Measurements from ENCODE around the gene CDC14A. TPM values are rescaled to one million over a fixed set of nuclear protein-coding genes. Genes with fewer than 3 reads are reported as not detected.

CDC14A gene
- total RNA-seq: 7.8 and 10.0 TPM in 2 replicates

GRCh38 chr1:100352267-100353070 is at the start of gene CDC14A:
CDC14A (plus strand) TSS chr1:100352506; CDS start chr1:100352955, 449 bp downstream.

Other genes starting within 250 kb of the CDC14A start
- 5.2 and 6.4 TPM in 2 replicates for gene SASS6, start 219.6 kb upstream of the CDC14A start, total RNA-seq
- gene TRMT13, start 219.3 kb upstream of the CDC14A start, total RNA-seq: 6.3 and 8.4 TPM in 2 replicates
- gene LRRC39, start 174.2 kb upstream of the CDC14A start, total RNA-seq: 0.13 TPM in 1 of 2 replicates, not detected in the other
- gene DBT, start 102.7 kb upstream of the CDC14A start, total RNA-seq: 1.8 and 2.1 TPM in 2 replicates
- 31.7 and 37.6 TPM in 2 replicates for gene RTCA, start 86.3 kb upstream of the CDC14A start, total RNA-seq
- gene GPR88, start 185.6 kb downstream of the CDC14A start, total RNA-seq: not detected in 2 replicates